T-helper 1 cell treated with Interleukin-12 subunit alpha and Interleukin-12 subunit beta and Interleukin-4 antibody, amounts not matched to agents 30 μg/mL and 1 μg/mL, for 36 hours (primary cell): ENCODE measurements around the gene GATAD2B.
A peak's percentile ranks its signal among the peaks of the same experiment; 100 is the strongest.

ENCODE experiments used
- H3K27ac Mint-ChIP-seq: one replicate; pipeline ENCODE4 v1.8.0; 2021; ENCODE audit warnings: mild to moderate bottlenecking, mixed read lengths
- H3K27me3 Mint-ChIP-seq: one replicate; pipeline ENCODE4 v1.8.0; 2021; ENCODE audit warnings: low read depth, mixed read lengths
- H3K36me3 Mint-ChIP-seq: one replicate; pipeline ENCODE4 v1.8.0; 2021; ENCODE audit warnings: low read depth, mixed read lengths
- H3K4me1 Mint-ChIP-seq: one replicate; pipeline ENCODE4 v1.8.0; 2021; ENCODE audit warnings: low read depth, mixed read lengths
- H3K4me3 Mint-ChIP-seq: one replicate; pipeline ENCODE4 v1.8.0; 2021; ENCODE audit warnings: mild to moderate bottlenecking, moderate library complexity, mixed read lengths
- H3K9me3 Mint-ChIP-seq: one replicate; pipeline ENCODE4 v1.8.0; 2021; ENCODE audit warnings: mixed read lengths

The GATAD2B gene

DNA sequence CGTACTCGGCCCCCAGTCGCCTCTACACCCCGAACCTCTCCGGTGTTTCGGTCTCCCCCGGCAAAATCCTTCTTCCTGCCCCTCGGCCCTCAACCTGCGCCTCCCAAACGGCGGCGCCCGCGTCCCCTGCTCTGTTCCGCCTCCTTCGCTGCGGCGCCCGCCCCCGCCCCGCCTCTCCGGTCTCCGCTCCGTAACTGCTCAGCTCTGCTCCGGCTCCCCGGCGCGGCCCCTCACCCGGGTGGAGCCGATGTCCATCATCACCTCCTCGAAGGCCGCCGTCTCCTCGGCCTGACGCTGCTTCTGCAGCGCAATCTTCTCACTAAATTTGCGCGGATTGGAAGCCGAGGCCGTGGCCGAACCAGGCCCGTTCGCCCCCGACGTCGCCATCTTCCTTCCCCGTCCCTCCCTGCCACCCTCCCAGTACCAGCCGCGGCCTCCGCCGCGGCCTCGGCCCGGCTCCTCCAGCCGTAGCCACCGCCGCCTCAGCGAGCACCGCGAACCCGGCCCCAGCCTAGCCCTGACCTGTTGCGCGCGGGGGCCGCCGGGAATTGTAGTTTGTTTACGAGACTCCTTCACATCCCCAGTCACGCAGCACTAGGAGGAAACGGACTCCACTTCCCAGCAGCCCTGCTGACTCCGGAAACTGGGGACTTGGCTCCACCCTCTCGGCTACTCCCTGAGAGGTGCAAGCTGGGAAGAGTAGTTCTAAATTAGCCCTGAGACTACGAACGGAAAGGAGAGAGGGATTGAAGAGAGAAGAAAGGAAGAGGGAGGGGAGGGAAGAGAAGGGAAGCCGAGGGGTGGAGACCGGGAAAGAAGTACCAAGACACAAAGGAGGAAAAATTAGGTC, 35.6 kb upstream of the GATAD2B start, which contains the start of gene CRTC2:
TSS of gene CRTC2 (minus strand) at position 502 of the 850 bp plus-strand sequence. CDS start at position 387, 115 bp downstream.
- H3K27me3 Mint-ChIP-seq: no peaks in the 10 kb centered on the region
- H3K9me3 Mint-ChIP-seq: no peaks in the 10 kb centered on the region
- H3K27ac Mint-ChIP-seq: peak within 1 kb of the TSS; percentile 89
- H3K4me3 Mint-ChIP-seq: peak within 1 kb of the TSS; percentile 93
- peaks cover 49% of the 10 kb centered on the region for H3K4me1 Mint-ChIP-seq
- peaks cover 24% of the 10 kb centered on the region for H3K36me3 Mint-ChIP-seq

DNA sequence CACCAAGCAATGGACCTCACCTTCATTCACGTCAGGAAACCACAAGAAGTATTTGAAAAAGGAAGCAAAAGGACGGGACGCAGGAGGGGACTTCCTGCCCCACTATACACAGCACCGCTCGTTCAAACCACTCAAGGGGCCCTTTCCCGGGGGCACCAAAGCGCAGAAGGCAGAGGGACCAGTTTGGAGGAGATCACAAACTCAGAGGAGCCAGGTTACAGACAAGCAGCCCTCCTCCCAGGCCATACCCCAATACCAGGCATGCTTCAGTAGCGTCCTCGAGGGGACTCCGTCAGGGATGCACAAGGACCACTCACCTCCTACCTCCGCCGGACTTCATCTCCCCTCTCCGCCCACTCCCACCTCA, 35.0 kb upstream of the GATAD2B start:
- no peaks in the 10 kb centered on the region for H3K27me3 Mint-ChIP-seq
- H3K9me3 Mint-ChIP-seq: no peaks in the 10 kb centered on the region
- H3K4me1 Mint-ChIP-seq: peaks cover 48% of the 10 kb centered on the region
- H3K27ac Mint-ChIP-seq: peak overlapping the region; percentile 89
- H3K36me3 Mint-ChIP-seq: peaks cover 27% of the 10 kb centered on the region
- peak overlapping the region; percentile 93 for H3K4me3 Mint-ChIP-seq

DNA sequence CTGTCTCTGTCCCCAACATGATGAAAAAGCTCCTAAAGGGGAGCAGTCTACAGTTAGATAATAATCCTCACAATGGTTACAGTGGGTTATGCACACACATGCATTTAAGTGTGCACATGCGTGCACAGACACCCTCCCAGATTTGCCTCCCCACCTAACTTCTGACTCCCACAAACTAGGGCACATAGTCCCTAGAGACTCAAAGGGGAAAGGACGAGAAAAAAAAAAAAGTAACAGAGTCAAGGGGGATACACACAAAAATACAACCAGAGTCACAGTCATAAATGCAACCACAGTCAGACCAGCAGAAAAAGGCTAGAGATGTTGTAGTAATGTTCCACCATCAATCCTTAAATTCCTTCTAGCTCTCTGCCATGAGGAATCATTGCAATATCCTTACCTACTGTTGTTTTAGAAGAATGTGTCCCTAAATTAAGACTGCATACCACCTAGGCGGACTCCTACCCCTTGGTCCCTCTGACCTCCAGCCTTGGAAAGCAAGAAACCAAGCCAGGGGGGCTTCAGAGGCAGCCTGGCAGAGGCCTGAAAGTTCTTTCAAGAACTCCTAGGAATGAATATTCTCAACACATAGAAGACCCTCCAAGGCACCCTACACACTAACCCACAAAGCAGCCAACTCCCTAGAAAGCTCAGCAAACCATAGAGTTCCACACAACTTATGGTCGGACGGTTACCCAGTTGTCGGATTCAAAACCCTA, 34.4 kb upstream of the GATAD2B start:
- H3K4me3 Mint-ChIP-seq: peak overlapping the region; percentile 93
- H3K27ac Mint-ChIP-seq: peak overlapping the region; percentile 89
- H3K36me3 Mint-ChIP-seq: peaks cover 31% of the 10 kb centered on the region
- H3K4me1 Mint-ChIP-seq: peaks cover 43% of the 10 kb centered on the region
- H3K9me3 Mint-ChIP-seq: no peaks in the 10 kb centered on the region
- no peaks in the 10 kb centered on the region for H3K27me3 Mint-ChIP-seq

DNA sequence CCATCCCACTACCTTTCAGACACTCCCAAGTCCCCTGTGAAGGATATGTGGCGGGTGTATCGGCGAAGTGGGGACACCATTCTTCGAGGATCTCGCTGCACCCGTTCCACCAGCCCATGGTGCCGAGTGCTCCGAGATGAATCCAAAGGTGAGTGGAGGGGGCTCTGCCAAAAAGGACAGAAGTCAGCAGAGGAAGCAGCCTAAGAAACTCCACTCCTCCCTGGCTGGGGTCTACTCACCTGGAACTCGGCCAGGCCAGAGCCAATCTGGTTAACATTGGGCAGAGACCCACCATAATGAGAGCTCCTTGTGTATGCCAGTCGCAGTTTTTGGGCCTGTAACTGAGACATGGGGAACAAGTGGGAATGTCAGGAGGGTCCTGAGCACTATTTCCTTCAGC, 32.1 kb upstream of the GATAD2B start:
- no peak overlapping the region for H3K4me3 Mint-ChIP-seq
- H3K36me3 Mint-ChIP-seq: peaks cover 38% of the 10 kb centered on the region
- H3K27ac Mint-ChIP-seq: no peak overlapping the region
- H3K4me1 Mint-ChIP-seq: peaks cover 36% of the 10 kb centered on the region
- H3K27me3 Mint-ChIP-seq: no peaks in the 10 kb centered on the region
- H3K9me3 Mint-ChIP-seq: no peaks in the 10 kb centered on the region

DNA sequence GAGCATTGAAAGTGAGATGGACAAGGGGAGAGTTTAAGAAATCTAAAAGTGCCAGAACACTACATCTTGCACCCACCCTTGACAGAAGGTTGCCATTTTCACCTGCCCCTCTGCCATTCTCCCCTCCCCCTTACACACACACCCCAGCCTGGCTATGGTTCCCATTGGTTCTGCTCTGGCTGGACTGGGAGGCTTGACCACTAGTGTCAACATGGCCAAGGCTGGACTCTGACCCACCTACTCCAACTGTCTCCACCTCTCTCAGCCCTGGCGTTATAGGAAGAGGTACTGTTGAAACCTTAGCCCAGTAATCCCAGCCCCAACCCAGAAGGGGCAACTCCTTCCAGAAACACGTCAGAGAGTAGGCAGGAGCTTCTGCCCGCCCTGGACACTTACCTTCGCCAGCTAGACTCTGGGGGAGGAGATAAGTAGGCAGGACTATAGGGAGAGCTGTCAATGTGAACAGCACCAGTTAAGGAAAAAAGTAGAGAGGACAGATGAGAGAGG, 31.1 kb upstream of the GATAD2B start:
- Mint-ChIP-seq H3K27me3 (no peaks in the 10 kb centered on the region), H3K9me3 (no peaks in the 10 kb centered on the region), H3K36me3 (peaks cover 41% of the 10 kb centered on the region), H3K4me3 (peak overlapping the region; percentile 16), H3K4me1 (peaks cover 33% of the 10 kb centered on the region), H3K27ac (peak overlapping the region; percentile 72)

DNA sequence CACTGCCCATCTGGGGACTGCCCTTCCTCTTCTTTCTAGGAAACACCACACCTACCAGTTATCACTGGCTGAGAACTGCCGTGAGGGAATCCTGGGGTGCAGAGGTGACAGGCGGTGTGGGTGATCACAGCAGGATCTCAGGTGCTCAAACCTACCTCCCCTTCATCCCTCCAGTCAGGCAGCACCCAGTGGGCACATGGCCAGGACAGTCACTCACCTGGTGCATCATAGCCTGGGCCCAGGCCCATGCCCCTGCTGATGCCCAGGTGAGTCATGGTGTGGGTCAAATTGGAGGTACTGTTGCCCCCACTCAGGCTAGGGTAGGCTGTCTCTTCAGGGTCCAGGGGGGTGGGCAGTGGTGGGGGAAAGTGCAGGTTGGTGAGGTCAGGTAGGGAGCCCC, 29.0 kb upstream of the GATAD2B start:
- peaks cover 27% of the 10 kb centered on the region for H3K4me1 Mint-ChIP-seq
- no peaks in the 10 kb centered on the region for H3K9me3 Mint-ChIP-seq
- peaks cover 45% of the 10 kb centered on the region for H3K36me3 Mint-ChIP-seq
- peak overlapping the region; percentile 41 for H3K27ac Mint-ChIP-seq
- H3K4me3 Mint-ChIP-seq: no peak overlapping the region
- no peaks in the 10 kb centered on the region for H3K27me3 Mint-ChIP-seq

DNA sequence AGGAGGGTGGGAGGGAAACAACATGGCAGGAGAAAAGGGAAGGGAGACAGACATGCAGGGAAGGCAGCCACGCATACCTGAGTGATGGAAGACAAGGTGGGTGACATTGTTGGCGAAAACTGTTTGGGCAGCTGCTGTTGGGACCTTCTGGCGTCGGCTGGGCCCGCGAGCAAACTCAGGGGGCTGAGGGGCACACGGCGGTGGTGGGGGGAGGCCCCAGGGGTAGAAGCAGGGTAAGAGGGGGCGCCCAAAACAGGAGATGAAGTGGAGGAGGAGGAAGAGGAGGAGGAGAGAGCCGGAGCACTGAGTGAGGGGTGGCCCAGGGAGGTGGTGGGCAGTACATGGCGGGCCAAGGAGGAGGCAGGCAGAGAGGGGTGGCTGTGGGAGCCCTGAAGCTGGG, 28.4 kb upstream of the GATAD2B start:
- no peak overlapping the region for H3K27ac Mint-ChIP-seq
- no peaks in the 10 kb centered on the region for H3K27me3 Mint-ChIP-seq
- no peak overlapping the region for H3K4me3 Mint-ChIP-seq
- peaks cover 45% of the 10 kb centered on the region for H3K36me3 Mint-ChIP-seq
- H3K4me1 Mint-ChIP-seq: peaks cover 21% of the 10 kb centered on the region
- no peaks in the 10 kb centered on the region for H3K9me3 Mint-ChIP-seq

DNA sequence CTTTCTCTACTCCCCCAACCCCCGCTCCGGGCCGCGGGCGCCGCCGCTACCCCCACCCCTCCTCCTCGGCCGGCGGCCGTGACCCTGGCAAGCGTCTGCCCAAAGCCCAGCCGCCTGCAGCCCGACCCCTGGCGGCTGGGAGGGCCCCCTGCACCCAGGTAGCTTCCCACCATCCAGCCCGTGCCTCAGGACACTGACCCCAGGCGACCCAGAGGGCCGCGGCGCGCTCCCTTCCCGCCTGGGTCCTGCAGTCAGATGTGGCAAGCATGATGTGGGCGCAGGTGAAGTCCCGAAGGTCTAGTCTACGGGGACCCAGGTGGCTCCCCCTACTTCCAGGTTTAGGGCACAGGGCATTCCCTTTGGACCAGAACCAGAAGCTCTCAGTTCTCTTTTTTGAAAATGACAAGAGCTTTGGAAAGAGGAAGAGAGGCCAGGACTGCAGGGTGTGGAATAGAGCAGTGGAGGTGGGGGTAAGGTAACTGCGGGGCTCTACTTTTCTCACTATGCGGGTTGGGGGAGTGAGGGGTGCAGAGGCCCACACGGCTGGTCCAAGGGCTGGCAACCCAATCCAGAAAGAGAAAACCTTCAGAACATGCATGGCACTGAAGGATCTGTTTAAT, 24.0 kb upstream of the GATAD2B start, which contains the start of gene DENND4B:
TSS of gene DENND4B (minus strand) at position 97 of the 620 bp plus-strand sequence. CDS start 2,344 bp downstream, outside the sequence.
- Mint-ChIP-seq H3K27ac (peak within 1 kb of the TSS; percentile 98), H3K36me3 (peaks cover 50% of the 10 kb centered on the region), H3K27me3 (no peaks in the 10 kb centered on the region), H3K4me1 (peaks cover 27% of the 10 kb centered on the region), H3K9me3 (no peaks in the 10 kb centered on the region), H3K4me3 (peak within 1 kb of the TSS; percentile 94)

DNA sequence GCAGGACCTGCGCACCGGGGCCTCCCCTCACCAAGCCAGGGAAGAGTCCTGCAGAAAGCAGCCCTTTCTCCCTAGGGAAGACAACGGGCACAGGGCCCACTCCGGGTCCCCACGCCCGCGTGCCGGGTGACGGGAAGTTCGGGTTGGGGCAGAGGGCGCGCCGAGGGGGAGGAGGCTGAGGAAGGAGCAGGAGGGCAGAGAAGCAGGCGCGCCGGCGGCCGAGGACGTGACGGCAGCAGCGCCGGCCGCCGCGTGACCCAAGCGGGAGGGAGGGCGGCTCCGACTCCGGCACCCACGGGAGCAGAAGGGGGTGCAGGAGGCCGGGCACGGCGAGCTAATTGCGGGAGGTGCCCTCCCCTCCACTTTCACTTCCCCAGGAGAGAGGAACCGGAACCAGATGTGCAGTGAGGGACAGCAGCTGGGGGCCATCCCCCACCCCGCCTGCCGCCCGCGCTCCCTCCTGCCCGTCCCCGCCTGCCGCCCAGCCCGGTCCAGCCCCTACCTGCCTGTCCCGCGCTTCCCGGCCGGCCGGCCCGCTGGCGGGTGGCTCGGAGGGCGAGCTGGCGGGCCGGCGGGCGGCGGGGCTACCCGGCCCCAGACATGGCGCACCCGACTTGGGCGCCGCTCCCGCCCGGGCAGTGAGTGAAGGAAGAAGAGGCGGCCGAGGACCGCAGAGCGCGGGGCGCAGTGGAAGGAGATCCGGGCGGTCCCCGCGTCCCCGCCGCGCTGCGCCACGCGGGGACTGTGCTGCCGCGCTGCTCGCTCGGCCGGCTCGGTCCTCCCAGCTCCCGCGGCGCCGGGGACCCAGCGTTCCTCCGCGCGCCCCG, 23.2 kb upstream of the GATAD2B start:
- Mint-ChIP-seq H3K9me3 (no peaks in the 10 kb centered on the region), H3K36me3 (peaks cover 48% of the 10 kb centered on the region), H3K27me3 (no peaks in the 10 kb centered on the region), H3K4me3 (peak overlapping the region; percentile 94), H3K27ac (peak overlapping the region; percentile 98), H3K4me1 (peaks cover 26% of the 10 kb centered on the region)

DNA sequence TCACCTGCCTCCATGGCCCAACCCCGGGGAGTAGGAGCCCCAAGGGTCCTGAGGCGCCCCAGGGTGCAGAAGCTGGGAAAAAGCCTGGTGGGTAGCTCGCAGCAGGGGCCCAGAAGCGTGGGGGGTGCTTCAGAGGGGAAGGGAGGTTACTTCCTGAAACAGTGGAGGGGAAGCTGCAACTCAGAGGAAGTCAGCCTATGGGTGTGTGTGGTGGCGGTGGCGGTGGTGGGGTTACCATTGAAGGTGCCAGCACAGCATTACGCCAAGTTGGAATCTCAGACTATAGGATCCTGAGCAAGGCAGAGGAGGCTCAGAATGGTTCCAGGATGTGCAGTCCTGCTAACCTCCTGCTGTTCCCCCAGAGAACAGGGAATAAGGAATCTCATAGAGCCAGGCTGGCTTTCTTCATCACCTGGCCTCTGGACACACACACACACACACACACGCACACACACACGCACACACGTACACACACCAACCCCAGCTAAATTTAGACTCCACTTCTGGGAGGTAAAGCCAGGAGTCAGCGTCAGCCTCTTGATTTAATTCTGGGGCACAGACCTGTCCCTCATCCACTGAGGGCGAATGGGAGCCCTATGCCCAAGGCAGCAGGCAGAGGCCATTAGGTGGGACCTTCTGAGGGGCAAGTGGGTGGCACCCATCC, 22.5 kb upstream of the GATAD2B start:
- Mint-ChIP-seq H3K27me3 (no peaks in the 10 kb centered on the region), H3K4me1 (peaks cover 26% of the 10 kb centered on the region), H3K9me3 (no peaks in the 10 kb centered on the region), H3K36me3 (peaks cover 45% of the 10 kb centered on the region), H3K4me3 (peak overlapping the region; percentile 94), H3K27ac (peak overlapping the region; percentile 98)

DNA sequence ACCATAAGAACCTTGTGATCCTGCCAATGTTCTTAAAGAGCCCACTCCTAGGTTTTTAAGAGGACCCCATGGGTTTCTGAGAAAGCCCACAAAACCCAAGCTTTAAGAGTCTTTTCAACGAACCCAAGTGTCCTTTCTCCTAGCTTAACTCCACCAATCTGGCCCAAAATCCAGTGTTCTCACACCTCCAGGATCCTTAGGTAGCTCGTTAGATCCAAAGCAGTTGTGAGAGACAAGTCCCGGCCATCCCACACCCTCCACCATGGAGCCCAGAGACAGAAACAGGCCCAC, 22.0 kb upstream of the GATAD2B start:
- peak overlapping the region; percentile 94 for H3K4me3 Mint-ChIP-seq
- no peaks in the 10 kb centered on the region for H3K27me3 Mint-ChIP-seq
- H3K27ac Mint-ChIP-seq: peak overlapping the region; percentile 98
- H3K4me1 Mint-ChIP-seq: peaks cover 26% of the 10 kb centered on the region
- peaks cover 45% of the 10 kb centered on the region for H3K36me3 Mint-ChIP-seq
- no peaks in the 10 kb centered on the region for H3K9me3 Mint-ChIP-seq

DNA sequence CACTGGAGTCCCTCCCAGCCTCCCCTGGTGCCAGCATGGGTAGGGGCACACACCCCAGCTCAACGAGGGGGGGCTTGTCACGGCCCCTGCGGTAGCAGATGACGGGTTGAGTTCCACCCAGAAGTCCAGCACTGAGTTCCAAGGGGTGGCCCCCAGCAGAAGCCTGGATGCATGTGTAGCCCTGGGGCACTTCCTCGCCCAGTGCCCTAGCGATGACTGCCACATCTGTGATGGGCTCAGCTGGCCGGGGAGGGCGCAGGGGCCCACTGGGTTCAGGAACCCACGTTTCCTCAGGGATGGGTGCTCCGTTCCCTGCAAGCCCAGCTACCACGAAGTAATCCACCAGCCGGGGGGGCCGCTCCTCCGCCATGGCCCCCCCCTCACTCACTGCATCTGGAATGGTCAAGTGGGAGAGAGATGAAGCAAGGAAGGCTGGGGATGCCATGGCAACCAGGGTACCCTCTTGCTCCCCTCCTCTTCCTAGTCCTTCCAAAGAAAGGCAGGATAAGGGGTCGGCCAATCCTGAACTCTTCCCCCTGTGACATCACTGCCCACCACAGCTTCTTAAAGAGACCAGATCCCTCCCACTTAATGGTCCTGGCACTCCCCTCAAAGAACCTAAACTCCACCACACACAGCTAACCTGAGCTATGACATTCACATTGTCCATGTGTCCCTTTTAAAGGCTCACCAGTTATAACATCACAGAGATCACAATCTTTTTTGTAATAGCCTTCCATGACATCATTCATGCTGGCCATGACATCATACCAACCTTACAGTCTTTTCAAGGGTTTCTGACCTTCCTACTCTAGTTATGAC, 21.4 kb upstream of the GATAD2B start:
- Mint-ChIP-seq H3K36me3 (peaks cover 48% of the 10 kb centered on the region), H3K27ac (peak overlapping the region; percentile 98), H3K4me1 (peaks cover 27% of the 10 kb centered on the region), H3K27me3 (no peaks in the 10 kb centered on the region), H3K9me3 (no peaks in the 10 kb centered on the region), H3K4me3 (peak overlapping the region; percentile 94)
